HG03565 (cell line): ENCODE results near the gene ERAP2.
A peak's percentile ranks its signal among the peaks of the same experiment; 100 is the strongest.
"Not testable (repeated sequence)": the region's sequence is repeated elsewhere in the genome, so short reads cannot be mapped to it uniquely, and the experiment has no call there.

ENCODE experiments used
- ATAC-seq: cut with Tn5 transposase; IDR thresholded peaks from one replicate; pipeline ENCODE4 v1.9.1; 2021; ENCODE audit warnings: mild to moderate bottlenecking, moderate library complexity; ENCODE audit not compliant: unreplicated experiment

Gene ERAP2

GRCh38 chr5:96928931-96929708 lies 52.8 kb downstream of the ERAP2 start:
- ATAC-seq: no peak

DNA sequence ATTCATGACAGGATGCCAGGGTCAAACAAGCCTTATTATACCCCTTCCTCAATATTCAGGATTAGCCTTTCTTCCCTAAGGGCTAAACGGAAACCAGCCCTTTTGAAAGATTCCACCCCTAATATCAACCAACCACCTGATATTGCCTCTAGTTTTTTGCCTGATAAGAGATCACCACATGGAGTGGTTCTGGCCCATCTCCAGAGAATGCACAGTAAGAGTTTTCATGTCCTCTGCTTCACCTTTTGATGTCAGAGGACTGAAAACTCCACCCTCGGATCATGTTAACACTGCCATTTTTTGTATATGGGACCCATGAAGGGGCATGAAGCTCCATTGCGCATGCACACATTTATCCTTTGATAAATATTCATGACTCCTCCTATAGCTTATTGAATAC lies 53.8 kb downstream of the ERAP2 start:
- ATAC-seq: no peak

- no peak for ATAC-seq
Measured at GRCh38 chr5:96930589-96930988, 54.3 kb downstream of the ERAP2 start.

- not testable (repeated sequence) for ATAC-seq
Measured at GRCh38 chr5:96931037-96931436, 54.7 kb downstream of the ERAP2 start.

DNA sequence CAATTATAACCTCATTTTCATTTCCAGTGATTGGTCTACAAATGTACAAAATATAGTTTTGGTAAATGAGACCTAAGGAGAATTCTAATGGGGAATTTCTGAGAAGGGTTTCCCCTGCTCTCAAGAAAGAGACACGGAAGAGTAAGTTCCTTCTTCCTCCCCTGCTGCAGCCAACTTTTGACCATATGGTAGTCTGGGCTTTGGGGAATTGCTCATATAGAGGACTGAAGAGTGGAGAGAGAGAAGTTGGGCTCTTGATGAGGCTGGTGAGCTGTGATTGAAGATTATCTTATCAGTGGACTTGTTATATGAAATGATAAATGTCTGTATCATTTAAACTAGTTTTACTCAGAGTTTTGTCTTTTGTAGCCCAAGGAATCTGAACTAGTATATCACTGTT lies 55.3 kb downstream of the ERAP2 start:
- ATAC-seq: no peak

DNA sequence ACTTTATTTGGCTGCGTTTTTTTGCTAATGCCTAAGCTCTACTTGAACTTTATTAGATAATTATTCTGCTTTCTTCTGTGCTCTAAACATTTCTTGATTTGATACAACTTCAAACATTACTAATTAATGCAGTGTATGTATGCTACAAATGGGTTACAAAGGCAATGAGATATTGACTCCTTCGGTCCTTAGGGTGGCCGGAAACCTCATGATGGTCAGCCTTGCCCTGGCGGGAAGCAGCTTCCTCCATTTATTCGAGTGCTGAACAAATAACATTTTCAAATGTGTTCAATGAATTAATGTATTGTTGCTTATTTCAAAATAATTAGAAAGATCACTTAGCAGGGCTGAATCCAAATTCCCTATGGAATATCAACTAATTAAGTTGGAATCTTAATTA lies 55.7 kb downstream of the ERAP2 start:
- no peak for ATAC-seq

GRCh38 chr5:96933764-96934707 lies 57.7 kb downstream of the ERAP2 start:
- ATAC-seq: no peak

GRCh38 chr5:96934708-96935558 lies 58.6 kb downstream of the ERAP2 start:
- ATAC-seq: peak; percentile 45

DNA sequence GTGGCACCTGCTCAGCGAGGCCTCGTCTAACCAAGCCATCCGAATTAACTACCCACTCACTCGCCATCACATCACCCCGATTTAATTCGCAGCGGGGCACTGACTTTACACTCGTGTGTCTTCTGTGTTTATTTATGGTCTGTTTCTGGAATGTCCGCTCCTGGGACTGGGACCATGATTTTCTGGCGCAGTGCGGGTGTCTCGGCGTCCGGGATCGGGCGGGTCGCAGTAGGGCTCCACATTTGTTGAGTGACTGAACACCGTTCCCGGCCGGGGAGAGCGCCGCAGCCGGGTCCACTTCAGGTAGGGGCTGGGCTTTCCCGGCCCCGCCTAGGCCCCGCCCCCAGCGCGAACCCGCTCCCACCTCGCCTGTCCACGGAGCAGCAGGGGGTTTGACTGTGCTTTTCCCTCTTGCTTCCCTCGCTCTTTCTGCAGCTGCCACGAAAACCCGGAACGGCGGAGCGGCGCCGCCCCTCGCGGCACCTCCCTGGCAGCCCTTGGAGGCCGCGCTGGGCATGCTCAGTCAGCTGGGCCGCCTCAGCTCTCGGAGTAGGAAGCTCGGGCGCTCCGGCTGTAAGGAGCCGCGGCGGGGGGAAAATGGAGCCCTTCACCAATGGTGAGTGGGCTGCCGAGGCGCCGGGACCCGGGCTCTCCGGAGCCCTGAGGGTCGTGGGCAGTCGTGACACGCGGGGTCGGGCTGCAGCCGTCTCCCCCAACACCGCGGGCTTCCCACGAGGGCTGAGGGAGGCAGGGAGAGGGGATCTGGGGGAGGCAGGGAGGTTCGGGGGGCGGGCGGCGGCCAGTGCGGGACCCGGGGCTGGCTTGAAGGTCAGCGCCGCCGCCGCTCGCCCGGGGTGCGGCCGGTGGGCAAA lies 59.5 kb downstream of the ERAP2 start, which contains the start of gene LNPEP:
TSS of gene LNPEP (plus strand) at position 522 of the 872 bp plus-strand sequence. CDS start at position 598, 76 bp downstream.
- ATAC-seq: peak; percentile 31

DNA sequence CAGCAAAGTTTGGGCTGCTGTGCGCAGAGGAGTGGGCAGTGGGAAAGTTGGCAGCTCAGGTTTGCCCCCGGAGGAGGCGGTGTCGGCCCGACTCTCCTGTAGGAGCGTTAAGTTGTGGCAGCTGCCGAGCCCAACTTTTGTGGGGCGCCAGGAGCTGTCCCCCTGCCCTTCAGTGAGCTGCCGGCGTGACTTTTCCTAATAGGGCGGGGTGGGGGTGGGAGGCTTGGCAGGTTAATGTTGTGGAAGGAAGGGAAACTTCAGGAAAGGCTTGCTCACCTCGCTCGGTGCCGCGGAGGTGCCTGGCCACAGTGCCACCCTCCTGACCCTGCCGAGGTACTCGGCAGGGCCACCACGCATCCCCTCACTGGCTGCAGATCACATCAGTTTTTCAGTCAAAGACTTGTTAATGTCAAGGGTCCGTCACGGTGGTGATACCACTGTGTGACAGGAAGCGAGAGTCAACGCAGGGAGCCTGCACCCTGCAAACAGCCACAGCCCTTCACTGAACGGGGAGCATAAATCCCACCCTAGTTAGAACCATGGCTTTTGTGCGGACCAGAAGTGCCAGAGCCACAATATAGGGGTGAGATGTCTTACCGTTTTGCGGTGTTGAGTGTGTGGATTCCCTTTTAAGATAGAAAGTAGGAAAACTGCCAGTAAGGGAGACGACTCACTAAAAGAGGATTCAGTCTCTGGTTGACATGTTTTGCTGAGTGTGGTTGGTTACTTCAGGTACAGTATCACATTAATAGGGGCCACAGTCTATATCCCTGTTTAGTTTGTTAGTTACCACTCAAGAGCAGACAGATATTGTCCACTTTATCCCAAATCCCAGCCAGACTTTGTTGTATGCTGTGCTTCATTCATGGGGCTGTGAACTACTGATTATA lies 60.4 kb downstream of the ERAP2 start:
- peak; percentile 30 for ATAC-seq

- ATAC-seq: no peak
Measured at GRCh38 chr5:96940586-96940985, 64.3 kb downstream of the ERAP2 start.

- no peak for ATAC-seq
Measured at GRCh38 chr5:96941140-96941539, 64.8 kb downstream of the ERAP2 start.

DNA sequence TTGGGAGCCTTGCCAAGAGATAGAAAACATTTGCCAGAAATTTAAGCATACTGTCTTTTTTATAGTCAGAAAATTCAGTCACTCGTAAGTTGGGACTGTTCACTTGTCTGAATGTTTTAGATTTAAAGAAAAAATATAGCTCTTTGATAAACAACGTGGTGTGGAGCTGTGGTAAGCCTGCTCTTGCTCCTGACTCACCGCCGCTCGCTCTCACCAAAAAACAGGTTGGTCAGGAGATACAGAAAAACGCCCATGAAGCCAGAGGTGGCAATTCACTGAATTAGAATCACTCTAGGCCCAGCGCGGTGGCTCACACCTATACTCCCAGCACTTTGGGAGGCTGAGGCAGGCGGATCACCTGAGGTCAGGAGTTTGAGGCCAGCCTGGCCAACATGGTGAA lies 65.8 kb downstream of the ERAP2 start:
- no peak for ATAC-seq

- no peak for ATAC-seq
Measured at GRCh38 chr5:96942911-96943310, 66.6 kb downstream of the ERAP2 start.

DNA sequence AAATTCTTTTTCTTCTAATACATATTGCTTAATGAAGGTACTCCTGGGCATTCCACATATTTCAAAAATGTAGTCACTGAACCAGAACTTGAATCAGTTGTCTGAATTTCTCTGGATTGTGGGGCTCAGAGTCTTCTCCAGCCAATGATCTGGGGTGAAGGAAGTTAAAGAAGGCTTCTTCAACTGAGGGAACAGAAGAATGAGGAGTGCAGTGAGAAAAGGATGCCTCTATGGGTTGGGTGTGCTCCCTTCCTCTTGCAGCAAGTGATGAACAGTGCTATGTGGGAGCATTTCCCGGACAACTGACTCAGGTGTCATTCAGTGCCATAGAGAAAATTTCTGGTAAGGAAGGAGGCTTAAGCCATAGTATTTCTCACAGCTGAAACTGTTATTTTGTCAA lies 67.5 kb downstream of the ERAP2 start:
- no peak for ATAC-seq

GRCh38 chr5:96945144-96945897 lies 69.0 kb downstream of the ERAP2 start:
- ATAC-seq: no peak

GRCh38 chr5:96946381-96946780 lies 70.1 kb downstream of the ERAP2 start:
- no peak for ATAC-seq

DNA sequence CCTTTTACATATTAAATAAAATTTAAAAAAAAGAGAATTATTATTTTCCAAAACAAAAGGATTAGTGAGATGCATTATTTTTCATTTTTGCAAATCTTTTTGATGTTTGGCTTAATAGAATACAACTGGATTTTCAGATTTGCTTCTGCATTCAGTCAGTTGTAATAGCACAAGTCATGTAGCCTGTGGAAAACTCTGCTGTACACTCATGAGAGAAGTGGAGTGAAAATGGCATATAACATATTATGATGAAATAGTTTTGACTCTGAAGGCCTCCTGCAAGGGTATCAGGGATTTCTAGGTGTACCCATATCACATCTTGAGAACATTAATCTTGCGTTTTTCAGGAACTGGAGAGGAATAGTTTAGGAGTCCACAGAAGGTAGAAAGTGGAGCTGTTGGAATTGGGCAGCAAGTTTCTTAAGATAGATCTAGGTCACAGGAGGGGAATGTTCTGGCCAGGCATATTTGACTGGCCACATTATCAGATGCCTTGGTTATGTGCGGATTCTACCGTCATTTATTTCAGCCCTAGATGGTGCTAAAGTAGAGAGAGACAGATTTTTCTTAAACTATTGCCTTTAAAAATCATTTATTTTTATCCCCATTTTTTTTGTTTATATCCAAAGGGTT lies 75.9 kb downstream of the ERAP2 start:
- no peak for ATAC-seq
